HepG2 (cell line): ENCODE results near the gene PCBP1. TPM values are rescaled to one million over a fixed set of nuclear protein-coding genes. Genes with fewer than 3 reads are reported as not detected.

ENCODE experiments used
- ATAC-seq: fragments of 200-7000 bp; cut with Tn5 transposase; 3 replicates; pipeline ENCODE4 v1.9.1; 2020; ENCODE audit warnings: mild to moderate bottlenecking, moderate library complexity
- BruUV-seq: library from RNA; stranded (reverse); fragments of 400-500 nt; replicated peaks from 2 replicates; lab custom pipeline; 2021; lab: Mats Ljungman, UMichigan
- CTCF ChIA-PET: fragments of 300-600 bp; formaldehyde crosslinking; extraction: SDS; loops from one replicate; lab custom pipeline; 2021; ENCODE audit warnings: low total read pairs, inconsistent platforms, low intra/inter-chr PET ratio; lab: Yijun Ruan, JAX
- POLR2A ChIA-PET: fragments of 350-600 bp; sonication (Branson Sonifier 250); formaldehyde crosslinking; loops from one replicate; lab custom pipeline; 2020; ENCODE audit warnings: antibody characterized with exemption, inconsistent platforms; lab: Yijun Ruan, JAX
- DNase-seq: peaks from one replicate; pipeline ENCODE4 v3.0.0-alpha.2; 2015; ENCODE audit warnings: low spot score
- FAIRE-seq: peaks from 3 replicates; lab custom pipeline; 2011; peaks lifted over from hg19 to GRCh38; lab: Jason Lieb, UNC
- H2AFZ ChIP-seq: one replicate; pipeline ENCODE4 v1.6.1; 2011; ENCODE audit warnings: low read length, inconsistent platforms
- H3K27ac ChIP-seq: fragments of 300-600 bp; 3 replicates; pipeline ENCODE4 v1.8.0; 2011; ENCODE audit warnings: mixed run types, mild to moderate bottlenecking, mixed read lengths, low read length, inconsistent platforms; ENCODE audit not compliant: insufficient read depth; ENCODE audit errors: extremely low read length
- H3K27me3 ChIP-seq, 2 experiments: fragments of 200-600 bp in 1 of 2; 2 replicates in 1 of 2; 3 replicates in 1 of 2; pipeline versions ENCODE4 v1.6.0 to v1.8.0; 2011; ENCODE audit warnings: low read length in 2 of 2, mild to moderate bottlenecking in 2 of 2, moderate library complexity in 2 of 2, inconsistent platforms in 1 of 2; ENCODE audit not compliant: insufficient read depth in 2 of 2, control insufficient read depth in 1 of 2
- H3K36me3 ChIP-seq, 2 experiments: fragments of 200-600 bp in 1 of 2; replicated peaks in 1 of 2; 2 replicates in 1 of 2; 3 replicates in 1 of 2; pipeline versions ENCODE4 v1.5.1 to v1.8.0; 2011; ENCODE audit warnings: low read length in 2 of 2, inconsistent platforms in 1 of 2; ENCODE audit not compliant: insufficient read depth in 2 of 2, control insufficient read depth in 1 of 2
- H3K4me1 ChIP-seq: 2 replicates; pipeline ENCODE4 v1.5.1; 2012; ENCODE audit warnings: low read length, inconsistent platforms; ENCODE audit not compliant: insufficient read depth
- H3K4me2 ChIP-seq: 2 replicates; pipeline ENCODE4 v1.6.0; 2011; ENCODE audit warnings: low read depth, low read length, inconsistent platforms
- H3K4me3 ChIP-seq, 3 experiments: fragments of 200-600 bp in 1 of 3; sonication (generic), shearing (Covaris generic) in 1 of 3; replicated peaks in 1 of 3; 2 replicates each; pipeline ENCODE4 v1.5.1; 2011 to 2016; ENCODE audit warnings: low read length in 3 of 3, inconsistent platforms in 2 of 3, low read depth in 2 of 3, mild to moderate bottlenecking in 2 of 3, control low read depth in 1 of 3, mixed read lengths in 1 of 3; ENCODE audit not compliant: insufficient read depth in 1 of 3
- H3K79me2 ChIP-seq: one replicate; pipeline ENCODE4 v1.6.1; 2011; ENCODE audit warnings: low read length, inconsistent platforms; ENCODE audit not compliant: insufficient read depth
- H3K9ac ChIP-seq: 2 replicates; pipeline ENCODE4 v1.6.0; 2011; ENCODE audit warnings: mild to moderate bottlenecking, low read depth, low read length, inconsistent platforms; ENCODE audit not compliant: insufficient read depth
- H3K9me3 ChIP-seq: 2 replicates; pipeline ENCODE4 v1.5.1; 2012; ENCODE audit warnings: mild to moderate bottlenecking, low read length
- H4K20me1 ChIP-seq: 2 replicates; pipeline ENCODE4 v1.6.0; 2011; ENCODE audit warnings: inconsistent platforms, mild to moderate bottlenecking, low read length, moderate library complexity; ENCODE audit not compliant: insufficient read depth
- AGO2 ChIP-seq: fragments of 200-400 bp; formaldehyde crosslinking; optimal IDR thresholded peaks from 2 replicates; pipeline ENCODE3; 2017; ENCODE audit warnings: mild to moderate bottlenecking, low read depth, low read length, moderate library complexity
- ASH2L ChIP-seq: fragments of 300-600, 200-600 bp; sonication (generic); IDR thresholded peaks from 2 replicates; pipeline ENCODE4 v1.7.0; 2017; ENCODE audit warnings: low read depth, mild to moderate bottlenecking, moderate library complexity, mixed read lengths, low read length; ENCODE audit not compliant: insufficient read length
- CREM ChIP-seq, 2 experiments: sonication (generic) in 1 of 2; formaldehyde crosslinking in 1 of 2; IDR thresholded peaks; 2 replicates each; pipeline versions ENCODE4 v1.4.0 to v1.6.1; 2016 to 2020; ENCODE audit warnings: antibody characterized with exemption in 1 of 2, mild to moderate bottlenecking in 1 of 2, missing genetic modification reagents in 1 of 2
- MAFF ChIP-seq: IDR thresholded peaks from 2 replicates; pipeline ENCODE4 v1.6.1; 2011; ENCODE audit warnings: low read depth, low read length, improper control_type of control experiment
- MAFK ChIP-seq, 2 experiments: IDR thresholded peaks in 1 of 2; conservative IDR thresholded peaks in 1 of 2; 2 replicates each; pipeline ENCODE4 v1.6.1; 2011; ENCODE audit warnings: improper control_type of control experiment in 2 of 2, low read length in 2 of 2
- PLSCR1 ChIP-seq: sonication (generic); formaldehyde crosslinking; IDR thresholded peaks from 2 replicates; pipeline ENCODE4 v1.5.0; 2020; ENCODE audit warnings: missing genetic modification reagents, mild to moderate bottlenecking, borderline replicate concordance
- ZFP90 ChIP-seq: sonication (generic); formaldehyde crosslinking; IDR thresholded peaks from 2 replicates; pipeline ENCODE4 v1.8.0; 2022; ENCODE audit warnings: missing genetic modification reagents, mild to moderate bottlenecking, inconsistent platforms, borderline replicate concordance
- ZNF142 ChIP-seq: sonication (generic); formaldehyde crosslinking; IDR thresholded peaks from 2 replicates; pipeline ENCODE4 v1.4.0; 2020; ENCODE audit warnings: missing genetic modification reagents
- WGBS: methylation state at CpG from one replicate; pipeline ENCODE4 v1.1.6; 2017; ENCODE audit warnings: low lambda C conversion rate; 5-methylcytosine and 5-hydroxymethylcytosine counted together
- in situ Hi-C: cut with HindIII; loops from 2 replicates; pipeline ENCODE4 v1.10.0; 2017; ENCODE audit warnings: low pct_unique_long_range_greater_than_20kb; ENCODE audit not compliant: extremely low pct_ligation_motif_present
- intact Hi-C: fragments of 100-400 bp; cut with micrococcal nuclease; formaldehyde crosslinking; loops from one replicate; pipeline ENCODE4 v1.10.0; 2022; ENCODE audit not compliant: unreplicated experiment
- polyA plus RNA-seq, 8 experiments: library from polyadenylated mRNA; depleted of rRNA in 3 of 8; stranded (reverse) in 7 of 8; unstranded in 1 of 8; fragments of >200 nt; fragmentation: Illumina TruSeq in 4 of 8; extraction: Trizol in 4 of 8; gene quantifications; 2 replicates each; pipeline versions ENCODE4 v1.2.1 to v1.2.3, GENCODE V29; 2011 to 2016; ENCODE audit warnings: low read depth in 4 of 8, missing spikeins in 1 of 8, mixed read lengths in 1 of 8; ENCODE audit not compliant: insufficient read depth in 1 of 8
- total RNA-seq, 5 experiments: library from RNA; depleted of rRNA; stranded (reverse); fragments of >200 nt; fragmentation: Illumina TruSeq; extraction: Trizol; gene quantifications; 2 replicates each; pipeline ENCODE4 v1.2.3, GENCODE V29; 2016; ENCODE audit warnings: low read depth in 1 of 5

Gene PCBP1
- total and polyA plus RNA-seq, 2 of the 13 experiments (the other 11 are each of a cell fraction or from before 2014, with no cell fraction given) = 32.0 to 137 TPM

GRCh38 chr2:70043252-70043875 is 43.9 kb upstream of the PCBP1 start:
- Histone ChIP-seq H3K27ac (no peak overlapping the region), H3K9ac (no peak overlapping the region), H3K79me2 (no peaks in the 10 kb centered on the region), H3K36me3 (peaks cover 9 to 25% of the 10 kb centered on the region in 2 experiments), H3K27me3 (no peaks in the 10 kb centered on the region), H3K9me3 (no peaks in the 10 kb centered on the region), H4K20me1 (no peaks in the 10 kb centered on the region), H3K4me3 (no peak overlapping the region), H3K4me2 (no peak overlapping the region), H3K4me1 (peaks cover 9% of the 10 kb centered on the region), H2AFZ (no peak overlapping the region)
- WGBS = over 99% methylated on average over 9 of the region's 9 CpGs
- BruUV-seq = TSS peak; percentile 7
- ATAC-seq (no peak), FAIRE-seq (no peak), DNase-seq (no peak)
- in situ Hi-C loops = no loop called here
- ChIA-PET CTCF (no interaction called here), POLR2A (interaction anchor here (0.7 to 2.0 kb wide), 2 partner anchors 28 to 129 kb away, joined by 3 to 10 read pairs; partner anchors contain the start of gene MXD1)
- intact Hi-C loops = no loop called here
- TF ChIP-seq MAFF = peak; percentile 50
- TF ChIP-seq PLSCR1 (CRISPR knock-in tag) = no peak
- no peak for TF ChIP-seq ZFP90 (CRISPR knock-in tag)
- TF ChIP-seq CREM (IDR thresholded peaks at IDR 0.05) = no peak
- TF ChIP-seq CREM (CRISPR knock-in tag; IDR thresholded peaks at IDR 0.05) = no peak
- peak; percentile 55 to 71; a peak in 3 of 4 replicates for TF ChIP-seq MAFK (conservative IDR thresholded peaks at IDR 0.05 in 1 of 2, IDR thresholded peaks at IDR 0.05 in 1 of 2; ENCODE audit: low read length in 2 of 2)
- no peak for TF ChIP-seq ASH2L
- TF ChIP-seq AGO2 = no peak
- no peak for TF ChIP-seq ZNF142
